Ammon's horn (tissue), 1 donor: ENCODE results near the gene RTBDN.

ENCODE experiments used
- DNase-seq: peaks from one replicate; pipeline ENCODE4 v3.0.0-alpha.2; 2016; ENCODE audit warnings: low spot score

Gene RTBDN

DNA sequence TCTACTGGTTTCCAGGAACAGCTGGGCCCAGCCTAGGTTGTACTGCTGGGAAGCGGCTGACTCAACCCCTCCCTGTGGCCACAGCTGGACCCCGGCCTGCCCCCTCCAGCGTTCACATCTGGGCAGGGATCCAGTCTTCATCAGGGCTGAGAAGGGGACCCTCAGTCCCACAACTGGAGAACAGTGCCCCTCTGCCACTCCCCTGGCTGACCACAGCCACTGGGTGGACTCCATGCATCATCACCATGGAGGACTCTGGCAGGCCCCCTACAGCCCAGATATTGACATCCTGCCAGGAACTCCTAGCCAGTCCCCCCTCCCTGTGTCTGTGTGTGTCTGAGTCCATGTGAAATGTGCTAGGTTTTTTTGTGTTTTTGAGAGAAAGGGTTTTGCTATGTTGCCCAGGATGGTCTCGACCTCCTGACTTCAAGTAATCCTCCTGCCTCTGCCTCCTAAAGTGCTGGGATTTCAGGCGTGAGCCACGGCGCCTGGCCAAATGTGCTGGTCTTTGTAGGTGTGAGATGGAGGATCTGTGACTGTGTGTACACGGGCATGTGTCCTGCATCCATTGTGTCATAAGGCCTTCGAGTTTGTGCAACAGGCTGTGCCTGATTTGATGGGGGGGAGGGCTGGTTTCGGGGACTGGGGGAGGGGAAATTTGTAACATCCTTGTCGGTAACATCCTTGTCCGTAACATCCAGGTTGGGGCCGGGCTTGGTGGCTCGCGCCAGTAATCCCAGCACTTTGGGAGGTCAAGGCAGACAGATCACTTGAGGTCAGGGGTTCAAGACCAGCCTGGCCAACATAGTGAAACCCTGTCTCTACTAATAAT, 55.0 kb downstream of the RTBDN start:
- no peak for DNase-seq

- DNase-seq: no peak
Observed at GRCh38 chr19:12778905-12779161, 55.5 kb downstream of the RTBDN start.

- DNase-seq: no peak
Observed at GRCh38 chr19:12778017-12778904, 56.1 kb downstream of the RTBDN start.

GRCh38 chr19:12777217-12778016, 57.0 kb downstream of the RTBDN start:
- DNase-seq: peak; percentile 81
